CD4-positive, alpha-beta T cell (primary cell): ENCODE data around the gene NFYC. TPM values are rescaled to one million over a fixed set of nuclear protein-coding genes. Genes with fewer than 3 reads are reported as not detected.

Source experiments
- ATAC-seq: fragments of 200-7000 bp; cut with Tn5 transposase; one replicate; pipeline ENCODE4 v1.10.0; 2022; ENCODE audit warnings: mild to moderate bottlenecking; ENCODE audit not compliant: poor library complexity
- CTCF ChIA-PET: fragments of 350-600 bp; sonication (Branson Sonifier 250); formaldehyde crosslinking; loops from one replicate; lab custom pipeline; 2021; ENCODE audit warnings: antibody characterized with exemption, inconsistent platforms; lab: Charles Lee
- POLR2A ChIA-PET: fragments of 350-600 bp; sonication (Branson Sonifier 250); formaldehyde crosslinking; loops from one replicate; lab custom pipeline; 2021; ENCODE audit warnings: antibody characterized with exemption, inconsistent platforms; lab: Charles Lee
- DNase-seq, 14 experiments: peaks; one replicate each; pipeline ENCODE4 v3.0.0-alpha.2; 2013 to 2020; ENCODE audit warnings: mixed read lengths in 2 of 14
- H3K27ac ChIP-seq, 2 donors: one replicate each; pipeline versions ENCODE4 v1.5.1 to v1.7.0; 2013; ENCODE audit warnings: low read length in 2 of 2, low read depth in 1 of 2, mild to moderate bottlenecking in 1 of 2
- H3K27me3 ChIP-seq, 2 experiments: 1 replicate in 1 of 2; 2 replicates in 1 of 2; pipeline versions ENCODE4 v1.6.1 to v1.7.0; 2013; ENCODE audit warnings: low read length in 2 of 2, control low read depth in 1 of 2, mild to moderate bottlenecking in 1 of 2, moderate library complexity in 1 of 2; ENCODE audit not compliant: insufficient read depth in 2 of 2, control insufficient read depth in 1 of 2
- H3K36me3 ChIP-seq: one replicate; pipeline ENCODE4 v1.6.1; 2013; ENCODE audit warnings: low read length, control low read depth; ENCODE audit not compliant: insufficient read depth
- H3K4me1 ChIP-seq: one replicate; pipeline ENCODE4 v1.6.1; 2013; ENCODE audit warnings: low read length, control low read depth; ENCODE audit not compliant: insufficient read depth
- H3K4me3 ChIP-seq: one replicate; pipeline ENCODE4 v1.5.1; 2013; ENCODE audit warnings: mild to moderate bottlenecking, low read length, moderate library complexity
- H3K9me3 ChIP-seq, 2 experiments: 1 replicate in 1 of 2; 2 replicates in 1 of 2; pipeline versions ENCODE4 v1.6.1 to v1.7.0; 2013; ENCODE audit warnings: low read length in 2 of 2, mild to moderate bottlenecking in 2 of 2, control low read depth in 1 of 2, moderate library complexity in 1 of 2; ENCODE audit not compliant: control insufficient read depth in 1 of 2, insufficient read depth in 1 of 2
- H3K27ac Mint-ChIP-seq: one replicate; pipeline ENCODE4 v1.8.0; 2020; ENCODE audit warnings: mixed read lengths
- H3K27me3 Mint-ChIP-seq: one replicate; pipeline ENCODE4 v1.8.0; 2021; ENCODE audit warnings: mixed read lengths
- H3K36me3 Mint-ChIP-seq: one replicate; pipeline ENCODE4 v1.8.0; 2021; ENCODE audit warnings: low read depth, mixed read lengths
- H3K4me1 Mint-ChIP-seq: one replicate; pipeline ENCODE4 v1.8.0; 2021; ENCODE audit warnings: low read depth, mixed read lengths
- H3K4me3 Mint-ChIP-seq: one replicate; pipeline ENCODE4 v1.8.0; 2020; ENCODE audit warnings: mild to moderate bottlenecking, mixed read lengths
- H3K9me3 Mint-ChIP-seq: one replicate; pipeline ENCODE4 v1.8.0; 2020; ENCODE audit warnings: mixed read lengths
- CTCF ChIP-seq: fragments of 200-600 bp; IDR thresholded peaks from one replicate; pipeline ENCODE4 v1.8.0; 2022; ENCODE audit warnings: antibody characterized with exemption, mild to moderate bottlenecking
- intact Hi-C, 2 experiments: fragments of 100-400 bp; cut with DNase I in 1 of 2; cut with micrococcal nuclease in 1 of 2; formaldehyde crosslinking; loops; one replicate each; pipeline versions ENCODE4 v1.15.1 to v1.9.0; 2023 to 2025; cut with DNase I, micrococcal nuclease
- total RNA-seq, 174 experiments: library from RNA in 2 of 174; stranded (reverse) in 2 of 174; gene quantifications; one replicate each; pipeline ENCODE4 v1.2.3 and lab custom pipeline; 2021 to 2026

Gene NFYC
- total RNA-seq, 2 experiments from 2014 or later = 28.6 to 35.2 TPM

- POLR2A ChIA-PET = no interaction called here
These were observed 117.4 kb downstream of the NFYC start for GRCh38 chr1:40808909-40809308.

GRCh38 chr1:40810927-40811326, 119.4 kb downstream of the NFYC start:
- no peak overlapping the region for H3K27ac Mint-ChIP-seq
- no peaks in the 10 kb centered on the region for H3K9me3 Mint-ChIP-seq
- no peak for TF ChIP-seq CTCF
- H3K27me3 Mint-ChIP-seq = no peaks in the 10 kb centered on the region
- ChIA-PET POLR2A (no interaction called here), CTCF (no interaction called here)
- intact Hi-C loops = no loop called here
- Histone ChIP-seq H3K4me1 (peaks cover 9% of the 10 kb centered on the region), H3K36me3 (no peaks in the 10 kb centered on the region), H3K27ac (no peak overlapping the region), H3K4me3 (no peak overlapping the region), H3K9me3 (no peaks in the 10 kb centered on the region), H3K27me3 (no peaks in the 10 kb centered on the region)
- ATAC-seq = no peak
- peaks cover 11% of the 10 kb centered on the region for H3K4me1 Mint-ChIP-seq
- H3K4me3 Mint-ChIP-seq = no peak overlapping the region
- no peaks in the 10 kb centered on the region for H3K36me3 Mint-ChIP-seq
- no peak for DNase-seq

More at GRCh38 chr1:40808909-40809308, 117.4 kb downstream of the NFYC start:
- no peak overlapping the region for H3K27ac ChIP-seq
- intact Hi-C loops = loop anchor here in 1 of 2 experiments (10.0 kb wide), 1 partner anchor 546 kb away; no protein-coding TSS in a partner anchor
- no peak overlapping the region for H3K4me3 ChIP-seq
- H3K4me3 Mint-ChIP-seq = no peak overlapping the region
- no peak for TF ChIP-seq CTCF
- ATAC-seq = no peak
- no peak for DNase-seq
- no peaks in the 10 kb centered on the region for H3K36me3 Mint-ChIP-seq
- H3K27me3 ChIP-seq = no peaks in the 10 kb centered on the region
- CTCF ChIA-PET = interaction anchor here (0.5 kb wide), 1 partner anchor 449 kb away, joined by 3 read pairs; no protein-coding TSS in a partner anchor
- no peak overlapping the region for H3K27ac Mint-ChIP-seq
- H3K4me1 ChIP-seq = peaks cover 9% of the 10 kb centered on the region
- H3K4me1 Mint-ChIP-seq = peaks cover 11% of the 10 kb centered on the region
- no peaks in the 10 kb centered on the region for H3K36me3 ChIP-seq
- no peaks in the 10 kb centered on the region for H3K9me3 Mint-ChIP-seq
- no peaks in the 10 kb centered on the region for H3K9me3 ChIP-seq
- no peaks in the 10 kb centered on the region for H3K27me3 Mint-ChIP-seq

GRCh38 chr1:40815420-40815819, 123.9 kb downstream of the NFYC start:
- Histone ChIP-seq H3K27ac (no peak overlapping the region), H3K9me3 (no peaks in the 10 kb centered on the region), H3K4me1 (peaks cover 18% of the 10 kb centered on the region), H3K27me3 (no peaks in the 10 kb centered on the region), H3K36me3 (no peaks in the 10 kb centered on the region), H3K4me3 (no peak overlapping the region)
- TF ChIP-seq CTCF = no peak
- H3K27ac Mint-ChIP-seq = no peak overlapping the region
- intact Hi-C loops = no loop called here
- DNase-seq (no peak), ATAC-seq (no peak)
- POLR2A ChIA-PET = interaction anchor here (1.0 to 1.1 kb wide), 2 partner anchors 8 to 124 kb away, joined by 3 read pairs; partner anchors contain the start of gene NFYC
- CTCF ChIA-PET = no interaction called here
- H3K4me3 Mint-ChIP-seq = no peak overlapping the region
- peaks cover 13% of the 10 kb centered on the region for H3K4me1 Mint-ChIP-seq
- no peaks in the 10 kb centered on the region for H3K36me3 Mint-ChIP-seq
- no peaks in the 10 kb centered on the region for H3K27me3 Mint-ChIP-seq
- no peaks in the 10 kb centered on the region for H3K9me3 Mint-ChIP-seq
